Neural cell (in vitro differentiated cells): ENCODE results near the gene BCAT1. TPM values are rescaled to one million over a fixed set of nuclear protein-coding genes. Genes with fewer than 3 reads are reported as not detected.

Experiments used
- H2AFZ ChIP-seq: fragments of 200-600, 300-800 bp; sonication (generic), shearing (Covaris generic); 2 replicates; pipeline ENCODE4 v1.6.0; 2014; ENCODE audit warnings: low read depth, mild to moderate bottlenecking, antibody characterized with exemption, low read length, moderate library complexity
- H3F3A ChIP-seq: fragments of 200-600 bp; shearing (Covaris generic); 2 replicates; pipeline ENCODE4 v1.6.1; 2016; ENCODE audit warnings: mild to moderate bottlenecking, moderate library complexity, mixed read lengths, antibody characterized with exemption, low read length; ENCODE audit not compliant: insufficient read depth, poor library complexity, severe bottlenecking
- H3K27ac ChIP-seq: fragments of 200-600, 300-800 bp; sonication (generic), shearing (Covaris generic); 2 replicates; pipeline ENCODE4 v1.5.1; 2014; ENCODE audit warnings: mild to moderate bottlenecking, low read length, moderate library complexity
- H3K27me3 ChIP-seq: fragments of 300-800, 200-600 bp; sonication (generic), shearing (Covaris generic); 2 replicates; pipeline ENCODE4 v1.6.0; 2014; ENCODE audit warnings: mild to moderate bottlenecking, low read depth, low read length, moderate library complexity; ENCODE audit not compliant: insufficient read depth
- H3K36me3 ChIP-seq: fragments of 300-800, 200-600 bp; sonication (generic), shearing (Covaris generic); 2 replicates; pipeline ENCODE4 v1.5.1; 2014; ENCODE audit warnings: mild to moderate bottlenecking, antibody characterized with exemption, low read length, moderate library complexity; ENCODE audit not compliant: insufficient read depth
- H3K4me2 ChIP-seq: fragments of 300-800, 200-600 bp; sonication (generic), shearing (Covaris generic); 2 replicates; pipeline ENCODE4 v1.6.0; 2014; ENCODE audit warnings: mild to moderate bottlenecking, low read length
- H3K4me3 ChIP-seq: fragments of 300-800, 200-600 bp; sonication (generic), shearing (Covaris generic); 2 replicates; pipeline ENCODE4 v1.5.1; 2014; ENCODE audit warnings: mild to moderate bottlenecking, low read length, moderate library complexity
- H3K79me2 ChIP-seq: fragments of 200-600 bp; shearing (Covaris generic); replicated peaks from 2 replicates; pipeline ENCODE4 v1.6.0; 2014; ENCODE audit warnings: mild to moderate bottlenecking, low read length, moderate library complexity; ENCODE audit not compliant: insufficient read depth
- H3K9ac ChIP-seq: fragments of 300-800, 200-600 bp; sonication (generic), shearing (Covaris generic); 2 replicates; pipeline ENCODE4 v1.6.1; 2016; ENCODE audit warnings: mild to moderate bottlenecking, low read length, mixed read lengths
- H3K9me2 ChIP-seq: fragments of 200-600 bp; shearing (Covaris generic); 2 replicates; pipeline ENCODE4 v1.6.1; 2016; ENCODE audit warnings: mild to moderate bottlenecking, low read length, mixed read lengths; ENCODE audit not compliant: insufficient read depth
- H3K9me3 ChIP-seq: fragments of 200-600, 300-800 bp; sonication (generic), shearing (Covaris generic); 2 replicates; pipeline ENCODE4 v1.6.1; 2016; ENCODE audit warnings: mild to moderate bottlenecking, mixed run types, low read length, moderate library complexity, mixed read lengths
- H4K20me1 ChIP-seq: fragments of 200-600 bp; shearing (Covaris generic); 2 replicates; pipeline ENCODE4 v1.6.1; 2016; ENCODE audit warnings: mild to moderate bottlenecking, mixed run types; ENCODE audit not compliant: insufficient read depth
- EP300 ChIP-seq: fragments of 450-650 bp; conservative IDR thresholded peaks from 2 replicates; pipeline ENCODE4 v1.6.1; 2014; ENCODE audit warnings: antibody characterized with exemption, mild to moderate bottlenecking, moderate library complexity; ENCODE audit not compliant: poor library complexity, severe bottlenecking
- EZH2 ChIP-seq: fragments of 200-600, 300-800 bp; shearing (Covaris generic), sonication (generic); IDR thresholded peaks from 2 replicates; pipeline ENCODE4 v1.6.1; 2014; ENCODE audit warnings: antibody characterized with exemption, low read length, borderline replicate concordance, mild to moderate bottlenecking; ENCODE audit not compliant: insufficient read depth, poor library complexity, severe bottlenecking
- MXI1 ChIP-seq: fragments of 450-650 bp; conservative IDR thresholded peaks from 2 replicates; pipeline ENCODE4 v1.6.1; 2014; ENCODE audit warnings: antibody characterized with exemption, mild to moderate bottlenecking; ENCODE audit not compliant: poor library complexity, severe bottlenecking
- POLR2AphosphoS5 ChIP-seq: IDR thresholded peaks from 2 replicates; pipeline ENCODE4 v1.6.1; 2012
- RAD21 ChIP-seq: fragments of 450-650 bp; conservative IDR thresholded peaks from 2 replicates; pipeline ENCODE4 v1.6.1; 2014; ENCODE audit warnings: antibody characterized with exemption, mild to moderate bottlenecking, moderate library complexity
- SMC3 ChIP-seq: fragments of 450-650 bp; conservative IDR thresholded peaks from 2 replicates; pipeline ENCODE4 v1.6.1; 2014; ENCODE audit warnings: antibody characterized with exemption, mild to moderate bottlenecking, moderate library complexity; ENCODE audit not compliant: poor library complexity
- TAF1 ChIP-seq: IDR thresholded peaks from 2 replicates; pipeline ENCODE4 v1.6.1; 2012; ENCODE audit warnings: low read depth
- polyA plus RNA-seq: library from polyadenylated mRNA; depleted of rRNA; stranded (reverse); fragments of >200 nt; gene quantifications from 2 replicates; pipeline ENCODE4 v1.2.3, GENCODE V29; 2014
- TF ChIP-seq, protein P1 (sequence below): IDR thresholded peaks from 2 replicates; pipeline ENCODE4 v1.6.1; 2012; ENCODE audit warnings: borderline replicate concordance
- TF ChIP-seq, protein P2 (sequence below): fragments of 450-650 bp; IDR thresholded peaks from 2 replicates; pipeline ENCODE4 v1.5.1; 2014; ENCODE audit warnings: antibody characterized with exemption, mild to moderate bottlenecking, moderate library complexity; ENCODE audit not compliant: poor library complexity, severe bottlenecking

Gene BCAT1
- polyA plus RNA-seq, 1 donor from 2014 or later = 31.3 TPM

DNA sequence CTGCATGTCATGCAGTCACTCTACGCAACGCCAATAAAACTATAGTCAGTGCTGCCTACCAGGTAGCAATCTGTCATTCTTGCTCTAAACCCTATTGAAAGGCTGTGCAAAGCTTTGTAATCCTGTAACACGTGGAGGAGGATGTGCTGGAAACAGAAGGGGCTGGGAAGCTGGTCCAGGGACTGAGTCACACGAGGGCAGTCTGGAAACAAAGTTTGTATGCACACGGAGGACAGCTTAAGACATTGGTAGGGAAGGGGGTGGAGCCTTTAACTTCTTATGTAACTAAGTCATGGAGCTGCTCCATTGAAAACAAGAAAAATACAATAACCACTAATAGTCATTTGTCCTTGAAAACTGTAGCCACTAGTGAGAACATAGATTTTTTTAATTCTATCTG lies 128.0 kb downstream of the BCAT1 start:
- H3K9me2 ChIP-seq = no peaks in the 10 kb centered on the region
- peaks cover 2% of the 10 kb centered on the region for H3K36me3 ChIP-seq
- no peaks in the 10 kb centered on the region for H3K27me3 ChIP-seq
- no peaks in the 10 kb centered on the region for H3F3A ChIP-seq
- no peaks in the 10 kb centered on the region for H4K20me1 ChIP-seq
- H3K9me3 ChIP-seq = no peaks in the 10 kb centered on the region
- no peaks in the 10 kb centered on the region for H3K79me2 ChIP-seq
- H3K4me2 ChIP-seq = no peak overlapping the region
- no peak overlapping the region for H3K4me3 ChIP-seq
- H3K9ac ChIP-seq = no peak overlapping the region
- H3K27ac ChIP-seq = no peak overlapping the region
- TF ChIP-seq RAD21 (no peak), POLR2AphosphoS5 (no peak), EZH2 (no peak), TAF1 (no peak), EP300 (no peak), SMC3 (no peak), MXI1 (no peak)
- TF ChIP-seq, protein P1, sequence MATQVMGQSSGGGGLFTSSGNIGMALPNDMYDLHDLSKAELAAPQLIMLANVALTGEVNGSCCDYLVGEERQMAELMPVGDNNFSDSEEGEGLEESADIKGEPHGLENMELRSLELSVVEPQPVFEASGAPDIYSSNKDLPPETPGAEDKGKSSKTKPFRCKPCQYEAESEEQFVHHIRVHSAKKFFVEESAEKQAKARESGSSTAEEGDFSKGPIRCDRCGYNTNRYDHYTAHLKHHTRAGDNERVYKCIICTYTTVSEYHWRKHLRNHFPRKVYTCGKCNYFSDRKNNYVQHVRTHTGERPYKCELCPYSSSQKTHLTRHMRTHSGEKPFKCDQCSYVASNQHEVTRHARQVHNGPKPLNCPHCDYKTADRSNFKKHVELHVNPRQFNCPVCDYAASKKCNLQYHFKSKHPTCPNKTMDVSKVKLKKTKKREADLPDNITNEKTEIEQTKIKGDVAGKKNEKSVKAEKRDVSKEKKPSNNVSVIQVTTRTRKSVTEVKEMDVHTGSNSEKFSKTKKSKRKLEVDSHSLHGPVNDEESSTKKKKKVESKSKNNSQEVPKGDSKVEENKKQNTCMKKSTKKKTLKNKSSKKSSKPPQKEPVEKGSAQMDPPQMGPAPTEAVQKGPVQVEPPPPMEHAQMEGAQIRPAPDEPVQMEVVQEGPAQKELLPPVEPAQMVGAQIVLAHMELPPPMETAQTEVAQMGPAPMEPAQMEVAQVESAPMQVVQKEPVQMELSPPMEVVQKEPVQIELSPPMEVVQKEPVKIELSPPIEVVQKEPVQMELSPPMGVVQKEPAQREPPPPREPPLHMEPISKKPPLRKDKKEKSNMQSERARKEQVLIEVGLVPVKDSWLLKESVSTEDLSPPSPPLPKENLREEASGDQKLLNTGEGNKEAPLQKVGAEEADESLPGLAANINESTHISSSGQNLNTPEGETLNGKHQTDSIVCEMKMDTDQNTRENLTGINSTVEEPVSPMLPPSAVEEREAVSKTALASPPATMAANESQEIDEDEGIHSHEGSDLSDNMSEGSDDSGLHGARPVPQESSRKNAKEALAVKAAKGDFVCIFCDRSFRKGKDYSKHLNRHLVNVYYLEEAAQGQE = no peak
- TF ChIP-seq, protein P2, sequence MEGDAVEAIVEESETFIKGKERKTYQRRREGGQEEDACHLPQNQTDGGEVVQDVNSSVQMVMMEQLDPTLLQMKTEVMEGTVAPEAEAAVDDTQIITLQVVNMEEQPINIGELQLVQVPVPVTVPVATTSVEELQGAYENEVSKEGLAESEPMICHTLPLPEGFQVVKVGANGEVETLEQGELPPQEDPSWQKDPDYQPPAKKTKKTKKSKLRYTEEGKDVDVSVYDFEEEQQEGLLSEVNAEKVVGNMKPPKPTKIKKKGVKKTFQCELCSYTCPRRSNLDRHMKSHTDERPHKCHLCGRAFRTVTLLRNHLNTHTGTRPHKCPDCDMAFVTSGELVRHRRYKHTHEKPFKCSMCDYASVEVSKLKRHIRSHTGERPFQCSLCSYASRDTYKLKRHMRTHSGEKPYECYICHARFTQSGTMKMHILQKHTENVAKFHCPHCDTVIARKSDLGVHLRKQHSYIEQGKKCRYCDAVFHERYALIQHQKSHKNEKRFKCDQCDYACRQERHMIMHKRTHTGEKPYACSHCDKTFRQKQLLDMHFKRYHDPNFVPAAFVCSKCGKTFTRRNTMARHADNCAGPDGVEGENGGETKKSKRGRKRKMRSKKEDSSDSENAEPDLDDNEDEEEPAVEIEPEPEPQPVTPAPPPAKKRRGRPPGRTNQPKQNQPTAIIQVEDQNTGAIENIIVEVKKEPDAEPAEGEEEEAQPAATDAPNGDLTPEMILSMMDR = no peak
- no peak overlapping the region for H2AFZ ChIP-seq

GRCh38 chr12:24818351-24818750 lies 130.6 kb downstream of the BCAT1 start:
- H3K9me3 ChIP-seq = no peaks in the 10 kb centered on the region
- H3K36me3 ChIP-seq = no peaks in the 10 kb centered on the region
- no peak overlapping the region for H2AFZ ChIP-seq
- H3K9ac ChIP-seq = no peak overlapping the region
- H3K79me2 ChIP-seq = no peaks in the 10 kb centered on the region
- H4K20me1 ChIP-seq = no peaks in the 10 kb centered on the region
- H3K4me2 ChIP-seq = no peak overlapping the region
- no peaks in the 10 kb centered on the region for H3F3A ChIP-seq
- no peak overlapping the region for H3K27ac ChIP-seq
- no peaks in the 10 kb centered on the region for H3K9me2 ChIP-seq
- H3K27me3 ChIP-seq = no peaks in the 10 kb centered on the region
- H3K4me3 ChIP-seq = no peak overlapping the region
- no peak for TF ChIP-seq EP300
- TF ChIP-seq EZH2 = no peak
- no peak for TF ChIP-seq RAD21
- no peak for TF ChIP-seq POLR2AphosphoS5
- no peak for TF ChIP-seq SMC3
- TF ChIP-seq MXI1 = no peak
- TF ChIP-seq, protein P1 = no peak
- TF ChIP-seq TAF1 = no peak
- TF ChIP-seq, protein P2 = no peak
